ENCODE measurements around the gene MACROD1. TPM values are rescaled to one million over a fixed set of nuclear protein-coding genes. Genes with fewer than 3 reads are reported as not detected.

MACROD1 gene
- total RNA-seq, 1 donor from 2014 or later, result 3.4 TPM

- DNase-seq (ENCODE audit: low read depth), result no peak
- peaks cover 4% of the 10 kb centered on the region for H3K36me3 Mint-ChIP-seq (ENCODE audit: low read depth, unreplicated experiment)
- H4K20me1 ChIP-seq (ENCODE audit: insufficient read depth, low read length), result peaks cover 30% of the 10 kb centered on the region
- H3K4me2 ChIP-seq (ENCODE audit: low read length), result no peak overlapping the region
- no peak for FAIRE-seq
- no peak overlapping the region for H3K4me3 Mint-ChIP-seq (ENCODE audit: unreplicated experiment)
- no peaks in the 10 kb centered on the region for H3K79me2 ChIP-seq (ENCODE audit: insufficient read depth, low read length)
- H3K27me3 Mint-ChIP-seq (ENCODE audit: low read depth, unreplicated experiment), result peaks cover 60% of the 10 kb centered on the region
- H3K4me1 Mint-ChIP-seq (ENCODE audit: low read depth, unreplicated experiment), result no peaks in the 10 kb centered on the region
- no peak overlapping the region for H3K9ac ChIP-seq (ENCODE audit: low read length)
- H2AFZ ChIP-seq (ENCODE audit: low read depth, low read length), result no peak overlapping the region
- no peaks in the 10 kb centered on the region for H3K36me3 ChIP-seq (ENCODE audit: insufficient read depth, low read length)
- H3K27me3 ChIP-seq (ENCODE audit: insufficient read depth, low read length), result peaks cover 7% of the 10 kb centered on the region
- H3K27ac Mint-ChIP-seq (ENCODE audit: unreplicated experiment), result no peak overlapping the region
- TF ChIP-seq EZH2 (IDR thresholded peaks at IDR 0.05; ENCODE audit: insufficient read depth, low read length) (no peak), CTCF (IDR thresholded peaks at IDR 0.05; ENCODE audit: insufficient read depth, low read depth, low read length) (no peak)
- no peak overlapping the region for H3K27ac ChIP-seq (ENCODE audit: low read depth, low read length)
- no peaks in the 10 kb centered on the region for H3K4me1 ChIP-seq (ENCODE audit: insufficient read depth, low read length)
- H3K9me3 Mint-ChIP-seq (ENCODE audit: unreplicated experiment), result peaks cover 3% of the 10 kb centered on the region
- H3K9me3 ChIP-seq (ENCODE audit: insufficient read depth, low read depth, low read length), result peaks cover 6% of the 10 kb centered on the region
- H3K4me3 ChIP-seq (ENCODE audit: insufficient read depth, low read depth, low read length), result no peak overlapping the region
Observed at GRCh38 chr11:64109332-64109731, 56.6 kb downstream of the MACROD1 start.

GRCh38 chr11:64107303-64107702 is 58.6 kb downstream of the MACROD1 start:
- Mint-ChIP-seq H3K4me1 (ENCODE audit: low read depth, unreplicated experiment) (no peaks in the 10 kb centered on the region), H3K27ac (ENCODE audit: unreplicated experiment) (no peak overlapping the region), H3K36me3 (ENCODE audit: low read depth, unreplicated experiment) (peaks cover 2% of the 10 kb centered on the region)

More at GRCh38 chr11:64107303-64107702, 58.6 kb downstream of the MACROD1 start:
- Histone ChIP-seq H3K9ac (ENCODE audit: low read length) (no peak overlapping the region), H3K4me2 (ENCODE audit: low read length) (no peak overlapping the region), H4K20me1 (ENCODE audit: insufficient read depth, low read length) (peaks cover 16% of the 10 kb centered on the region), H3K9me3 (ENCODE audit: insufficient read depth, low read depth, low read length) (no peaks in the 10 kb centered on the region), H3K79me2 (ENCODE audit: insufficient read depth, low read length) (no peaks in the 10 kb centered on the region), H3K27me3 (ENCODE audit: insufficient read depth, low read length) (peaks cover 15% of the 10 kb centered on the region), H3K4me3 (ENCODE audit: insufficient read depth, low read depth, low read length) (no peak overlapping the region), H3K36me3 (ENCODE audit: insufficient read depth, low read length) (no peaks in the 10 kb centered on the region), H2AFZ (ENCODE audit: low read depth, low read length) (no peak overlapping the region), H3K27ac (ENCODE audit: low read depth, low read length) (no peak overlapping the region), H3K4me1 (ENCODE audit: insufficient read depth, low read length) (no peaks in the 10 kb centered on the region)
- TF ChIP-seq CTCF (IDR thresholded peaks at IDR 0.05; ENCODE audit: insufficient read depth, low read depth, low read length), result no peak
- no peak for TF ChIP-seq EZH2 (IDR thresholded peaks at IDR 0.05; ENCODE audit: insufficient read depth, low read length)
- H3K27me3 Mint-ChIP-seq (ENCODE audit: low read depth, unreplicated experiment), result peaks cover 69% of the 10 kb centered on the region
- peaks cover under 1% of the 10 kb centered on the region for H3K9me3 Mint-ChIP-seq (ENCODE audit: unreplicated experiment)
- FAIRE-seq (no peak), DNase-seq (ENCODE audit: low read depth) (no peak)
- H3K4me3 Mint-ChIP-seq (ENCODE audit: unreplicated experiment), result no peak overlapping the region

Measured in astrocyte (in vitro differentiated cells and primary cell).